Left lung (tissue), 10 donors: Measurements from ENCODE around the gene EXPH5. TPM values are rescaled to one million over a fixed set of nuclear protein-coding genes. Genes with fewer than 3 reads are reported as not detected.

Source experiments
- ATAC-seq: fragments of 200-7000 bp; cut with Tn5 transposase; one replicate; pipeline ENCODE4 v1.9.1; 2020; ENCODE audit warnings: moderate library complexity
- DNase-seq, 4 donors: peaks; one replicate each; pipeline ENCODE4 v3.0.0-alpha.2; 2013 to 2020
- H3K27ac ChIP-seq, 2 donors: fragments of 200-600 bp; sonication (generic) in 1 of 2; one replicate each; pipeline versions ENCODE4 v1.5.0 to v1.8.0; 2020 to 2021
- H3K27me3 ChIP-seq, 2 donors: fragments of 200-600 bp; sonication (generic) in 1 of 2; one replicate each; pipeline versions ENCODE4 v1.5.0 to v1.8.0; 2020 to 2021
- H3K36me3 ChIP-seq, 2 donors: fragments of 200-600 bp; sonication (generic) in 1 of 2; one replicate each; pipeline versions ENCODE4 v1.5.0 to v1.8.0; 2020 to 2021
- H3K4me1 ChIP-seq, 2 donors: fragments of 200-600 bp; one replicate each; pipeline ENCODE4 v1.8.0; 2021
- H3K4me3 ChIP-seq, 2 donors: fragments of 200-600 bp; sonication (generic) in 1 of 2; one replicate each; pipeline versions ENCODE4 v1.5.0 to v1.8.0; 2020 to 2021; ENCODE audit warnings: mild to moderate bottlenecking in 1 of 2
- H3K9me3 ChIP-seq, 2 donors: fragments of 200-600 bp; sonication (generic) in 1 of 2; one replicate each; pipeline versions ENCODE4 v1.5.0 to v1.8.0; 2020 to 2021
- CTCF ChIP-seq, 2 donors: fragments of 200-600 bp; sonication (generic) in 1 of 2; IDR thresholded peaks; one replicate each; pipeline versions ENCODE4 v1.5.0 to v1.8.0; 2021; ENCODE audit warnings: antibody characterized with exemption in 2 of 2
- intact Hi-C, 2 donors: fragments of 100-400 bp; cut with DNase I; formaldehyde crosslinking; loops; one replicate each; pipeline versions ENCODE4 v1.11.2 to v1.14.2; 2022
- polyA plus RNA-seq, 6 donors: library from polyadenylated mRNA; unstranded; fragments of 120-200 nt; gene quantifications; one replicate each; pipeline ENCODE4 v1.2.1, GENCODE V29; 2013; ENCODE audit not compliant: insufficient read length in 6 of 6
- total RNA-seq, 2 donors: library from RNA; stranded (reverse); fragmentation: NEBNext Ultra II Directional; extraction: Animal tissue kit (Norgen Biotek cat#: 25700); gene quantifications; one replicate each; pipeline ENCODE4 v1.2.1, GENCODE V29; 2021
- donor health status: DM: no; HTN: yes; CAD: no.
- donor health status: DM: no; HTN: no; CAD: no.

Gene EXPH5
- total and polyA plus RNA-seq, 8 donors = 7.4 to 31.7 (median 9.6) TPM

- Histone ChIP-seq H3K27ac (no peak overlapping the region), H3K4me1 (no peaks in the 10 kb centered on the region), H3K36me3 (peaks cover 0 to 65% of the 10 kb centered on the region in 2 donors), H3K27me3 (no peaks in the 10 kb centered on the region), H3K4me3 (no peak overlapping the region), H3K9me3 (no peaks in the 10 kb centered on the region)
- intact Hi-C loops = no loop called here
- TF ChIP-seq CTCF (IDR thresholded peaks at IDR 0.05) = no peak
- DNase-seq = no peak
- peak; percentile 90 for ATAC-seq
Observed at GRCh38 chr11:108483163-108483562, 110.4 kb downstream of the EXPH5 start.

GRCh38 chr11:108474664-108475463 is 118.7 kb downstream of the EXPH5 start:
- intact Hi-C loops = no loop called here
- Histone ChIP-seq H3K9me3 (no peaks in the 10 kb centered on the region), H3K27ac (no peak overlapping the region), H3K4me3 (no peak overlapping the region), H3K27me3 (no peaks in the 10 kb centered on the region), H3K36me3 (peaks cover 0 to 58% of the 10 kb centered on the region in 2 donors), H3K4me1 (no peaks in the 10 kb centered on the region)
- no peak for TF ChIP-seq CTCF (IDR thresholded peaks at IDR 0.05)
- DNase-seq (no peak), ATAC-seq (no peak)

GRCh38 chr11:108472681-108473080 is 120.9 kb downstream of the EXPH5 start:
- intact Hi-C loops = no loop called here
- ATAC-seq = no peak
- H3K27me3 ChIP-seq = no peaks in the 10 kb centered on the region

GRCh38 chr11:108468478-108468864 is 125.1 kb downstream of the EXPH5 start:
- ATAC-seq (no peak), DNase-seq (no peak)
- Histone ChIP-seq H3K36me3 (peaks cover 0 to 3% of the 10 kb centered on the region in 2 donors), H3K27ac (peak overlapping the region in 1 of 2 donors; percentile 97), H3K4me1 (peaks cover 4 to 11% of the 10 kb centered on the region in 2 donors), H3K9me3 (no peaks in the 10 kb centered on the region), H3K27me3 (no peaks in the 10 kb centered on the region), H3K4me3 (no peak overlapping the region)
- intact Hi-C loops = no loop called here
- no peak for TF ChIP-seq CTCF (IDR thresholded peaks at IDR 0.05)

More at GRCh38 chr11:108472681-108473080, 120.9 kb downstream of the EXPH5 start:
- DNase-seq = no peak
- Histone ChIP-seq H3K36me3 (peaks cover 0 to 42% of the 10 kb centered on the region in 2 donors), H3K4me3 (no peak overlapping the region), H3K4me1 (peaks cover 0 to 3% of the 10 kb centered on the region in 2 donors), H3K27ac (no peak overlapping the region), H3K9me3 (no peaks in the 10 kb centered on the region)
- TF ChIP-seq CTCF (IDR thresholded peaks at IDR 0.05) = no peak

GRCh38 chr11:108467091-108467823 is 126.3 kb downstream of the EXPH5 start, which contains the start of gene C11orf65:
TSS of gene C11orf65 (minus strand) at chr11:108467529. CDS start at chr11:108461559, 5,970 bp downstream.
- intact Hi-C loops = no loop called here
- Histone ChIP-seq H3K4me3 (peak within 1 kb of the TSS; percentile 40 to 61), H3K27ac (peak within 1 kb of the TSS; percentile 95 to 97), H3K4me1 (peaks cover 4 to 11% of the 10 kb centered on the region in 2 donors), H3K36me3 (no peaks in the 10 kb centered on the region), H3K27me3 (no peaks in the 10 kb centered on the region), H3K9me3 (no peaks in the 10 kb centered on the region)
- no peak for TF ChIP-seq CTCF (IDR thresholded peaks at IDR 0.05)
- ATAC-seq = peak; percentile 99
- DNase-seq = peak; percentile 96 to 99 (median 98)
